K562 (cell line): Measurements from ENCODE around the gene GAGE12F.
"Not testable (repeated sequence)": the region's sequence is repeated elsewhere in the genome, so short reads cannot be mapped to it uniquely, and the experiment has no call there.

ENCODE experiments used
- IRF2 ChIP-seq: sonication (generic); formaldehyde crosslinking; IDR thresholded peaks from 2 replicates; pipeline ENCODE4 v1.8.1; 2022; ENCODE audit warnings: mild to moderate bottlenecking, missing genetic modification reagents
- PHF20 ChIP-seq: fragments of 450-650 bp; IDR thresholded peaks from 2 replicates; pipeline ENCODE4 v1.6.1; 2018; ENCODE audit not compliant: partially characterized antibody

DNA sequence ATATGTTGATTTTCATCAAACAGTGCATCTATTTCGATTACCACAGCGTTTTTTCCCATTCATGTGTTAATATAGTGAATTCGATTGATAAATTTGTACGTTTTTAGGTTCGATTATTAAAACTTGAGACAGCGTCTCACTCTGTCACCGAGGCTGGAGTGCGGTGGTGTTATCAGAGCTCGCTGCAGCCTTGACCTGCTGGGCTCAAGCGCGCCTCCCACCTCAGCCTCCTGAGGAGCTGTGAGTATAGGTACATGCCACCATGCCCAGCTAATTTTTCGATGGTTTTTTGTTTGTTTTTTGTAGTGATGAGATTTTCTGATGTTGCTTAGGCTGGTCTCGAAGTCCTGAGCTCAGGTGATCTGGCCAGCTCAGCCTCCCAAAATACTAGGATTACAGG lies 8.5 kb downstream of the GAGE12F start:
- not testable (repeated sequence) for TF ChIP-seq IRF2 (CRISPR knock-in tag); PHF20
